Renal cortical epithelial cell (primary cell): Measurements from ENCODE around the gene VPS50. TPM values are rescaled to one million over a fixed set of nuclear protein-coding genes. Genes with fewer than 3 reads are reported as not detected.

Source experiments
- total RNA-seq: library from RNA; depleted of rRNA; stranded (reverse); fragments of >200 nt; gene quantifications from 2 replicates; pipeline ENCODE4 v1.2.3, GENCODE V29; 2014

The VPS50 gene
- total RNA-seq, 1 donor from 2014 or later, result 49.3 TPM

Other genes starting within 250 kb of the VPS50 start
- gene SAMD9, start 114.4 kb upstream of the VPS50 start, total RNA-seq, result 17.7 and 22.3 TPM in 2 replicates
- gene SAMD9L, start 84.0 kb upstream of the VPS50 start, total RNA-seq, result 15.6 and 17.7 TPM in 2 replicates
- 0.10 TPM in 1 of 2 replicates, not detected in the other for gene HEPACAM2, start 5.9 kb upstream of the VPS50 start, total RNA-seq